Activated CD8-positive, alpha-beta memory T cell treated with anti-CD3 and anti-CD28 coated beads, Interleukin-2, amount 50 U/mL, for 48 hours (primary cell): ENCODE results near the gene ZNF638.
"Not testable (repeated sequence)": the region's sequence is repeated elsewhere in the genome, so short reads cannot be mapped to it uniquely, and the experiment has no call there.

Experiments used
- DNase-seq: peaks from one replicate; pipeline ENCODE4 v3.0.0-alpha.2; 2020

Gene ZNF638

DNA sequence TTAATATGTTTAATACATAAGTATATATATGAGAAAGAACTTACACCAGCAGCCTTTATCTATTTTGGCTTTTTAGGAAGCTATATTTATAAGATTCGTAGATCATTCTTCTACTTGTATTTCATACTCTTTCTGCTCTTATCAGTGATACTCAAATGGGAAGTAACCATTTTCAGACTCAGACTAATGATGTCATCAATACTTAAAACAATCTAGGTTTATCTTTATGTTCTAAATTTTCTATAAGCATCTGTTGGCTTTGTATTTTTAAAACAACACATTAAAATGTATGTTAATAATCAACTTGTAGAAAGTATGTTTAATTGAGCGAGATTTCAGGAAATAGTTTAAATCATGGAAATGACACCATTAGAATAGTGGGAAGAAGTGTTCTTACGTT lies 70.8 kb downstream of the ZNF638 start:
- no peak for DNase-seq

DNA sequence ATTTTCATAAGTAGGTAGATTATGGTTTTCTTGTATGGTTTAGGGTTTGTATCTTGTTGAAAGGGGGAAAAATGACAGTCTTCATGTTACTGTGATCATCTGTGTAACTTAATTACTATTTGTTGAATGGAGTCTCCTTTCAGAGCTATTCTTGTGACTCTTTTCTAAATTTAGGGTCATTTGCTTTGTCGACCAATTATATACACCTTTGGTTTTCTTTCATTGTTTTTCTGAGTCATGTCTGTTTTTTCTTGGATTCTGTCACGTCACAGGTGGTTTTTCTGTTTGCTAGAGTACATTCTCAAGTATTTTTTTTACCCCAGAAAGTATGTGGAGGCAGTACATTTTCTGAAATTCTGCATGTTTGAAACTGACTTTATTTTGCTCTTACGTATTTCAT lies 78.0 kb downstream of the ZNF638 start:
- DNase-seq, result no peak

DNA sequence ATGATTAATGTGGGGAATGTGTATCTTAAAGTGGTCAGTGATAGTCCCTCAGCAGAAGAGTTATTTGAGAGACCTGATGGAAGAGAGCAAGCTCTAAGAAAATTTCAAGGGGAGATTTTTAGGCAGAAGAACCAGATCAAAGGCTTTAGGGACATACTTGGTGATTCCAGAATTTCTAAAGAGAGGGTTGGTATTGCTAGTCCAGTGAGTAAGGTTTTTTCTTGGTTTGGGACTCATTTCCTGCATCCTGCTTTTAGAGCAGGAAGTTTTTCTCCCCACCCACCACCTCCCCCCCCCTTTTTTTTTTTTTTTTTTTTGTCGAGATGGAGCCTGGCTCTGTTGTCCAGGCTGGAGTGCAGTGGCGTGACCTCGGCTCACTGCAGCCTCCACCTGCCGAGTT lies 79.1 kb downstream of the ZNF638 start:
- no peak for DNase-seq

DNA sequence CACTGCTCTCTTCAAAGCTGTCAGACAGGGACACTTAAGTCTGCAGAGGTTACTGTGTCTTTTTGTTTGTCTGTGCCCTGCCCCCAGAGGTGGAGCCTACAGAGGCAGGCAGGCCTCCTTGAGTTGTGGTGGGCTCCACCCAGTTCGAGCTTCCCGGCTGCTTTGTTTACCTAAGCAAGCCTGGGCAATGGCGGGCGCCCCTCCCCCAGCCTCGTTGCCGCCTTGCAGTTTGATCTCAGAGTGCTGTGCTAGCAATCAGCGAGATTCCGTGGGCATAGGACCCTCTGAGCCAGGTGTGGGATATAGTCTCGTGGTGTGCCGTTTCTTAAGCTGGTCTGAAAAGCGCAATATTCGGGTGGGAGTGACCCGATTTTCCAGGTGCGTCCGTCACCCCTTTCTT lies 85.3 kb downstream of the ZNF638 start:
- DNase-seq, result not testable (repeated sequence)

DNA sequence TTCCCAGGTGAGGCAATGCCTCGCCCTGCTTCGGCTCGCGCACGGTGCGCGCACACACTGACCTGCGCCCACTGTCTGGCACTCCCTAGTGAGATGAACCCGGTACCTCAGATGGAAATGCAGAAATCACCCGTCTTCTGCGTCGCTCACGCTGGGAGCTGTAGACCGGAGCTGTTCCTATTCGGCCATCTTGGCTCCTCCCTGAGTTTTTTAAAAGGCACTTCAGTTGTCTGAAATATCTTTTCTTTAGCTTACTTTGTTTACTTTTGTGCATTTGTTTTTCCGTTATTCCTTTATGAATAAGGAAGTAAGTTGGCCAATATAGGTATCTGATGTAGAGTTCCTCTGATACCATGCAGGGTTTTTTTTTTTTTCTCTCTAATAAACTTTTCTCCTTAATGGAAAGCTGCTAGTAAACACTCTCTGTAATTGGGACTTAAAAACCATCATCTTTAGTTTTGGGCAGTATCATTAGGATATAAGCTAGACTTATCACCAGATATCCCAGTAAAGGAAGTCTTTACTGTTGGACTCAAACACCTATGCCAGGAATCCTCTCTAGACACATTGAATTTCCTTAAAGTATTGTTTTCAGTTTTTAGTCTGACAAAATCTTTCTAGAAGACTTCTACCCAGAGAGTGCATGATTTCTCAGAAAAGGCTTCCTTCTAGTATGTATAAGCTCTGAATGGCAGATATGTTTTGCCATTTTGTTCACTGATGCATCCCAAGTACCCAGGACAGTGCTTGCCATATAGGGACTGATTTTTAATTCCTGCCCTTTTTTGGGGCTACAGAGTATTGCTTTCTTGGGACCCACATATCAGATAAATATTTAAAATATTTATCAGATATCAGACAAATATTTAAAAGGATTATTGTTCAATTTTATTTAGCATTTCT lies 86.0 kb downstream of the ZNF638 start:
- DNase-seq, result no peak

DNA sequence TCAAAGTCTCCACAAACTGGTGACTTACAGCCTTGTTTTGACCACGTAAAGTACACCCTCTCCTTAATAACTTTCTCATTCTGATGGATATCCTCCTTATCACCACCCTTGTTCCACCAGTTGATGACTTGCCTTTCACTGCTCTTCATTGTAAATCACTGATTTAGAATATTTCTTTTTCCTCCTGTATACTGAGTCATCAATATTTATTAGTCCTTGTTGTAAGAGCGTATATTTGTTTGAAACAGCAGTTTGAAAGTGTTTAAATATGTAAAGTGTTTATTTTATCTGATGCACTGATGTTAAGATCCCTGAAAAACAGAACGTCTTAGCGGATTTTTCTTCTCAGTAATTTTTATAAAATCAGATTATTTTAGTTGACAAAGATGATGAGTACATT lies 87.6 kb downstream of the ZNF638 start:
- DNase-seq, result no peak

DNA sequence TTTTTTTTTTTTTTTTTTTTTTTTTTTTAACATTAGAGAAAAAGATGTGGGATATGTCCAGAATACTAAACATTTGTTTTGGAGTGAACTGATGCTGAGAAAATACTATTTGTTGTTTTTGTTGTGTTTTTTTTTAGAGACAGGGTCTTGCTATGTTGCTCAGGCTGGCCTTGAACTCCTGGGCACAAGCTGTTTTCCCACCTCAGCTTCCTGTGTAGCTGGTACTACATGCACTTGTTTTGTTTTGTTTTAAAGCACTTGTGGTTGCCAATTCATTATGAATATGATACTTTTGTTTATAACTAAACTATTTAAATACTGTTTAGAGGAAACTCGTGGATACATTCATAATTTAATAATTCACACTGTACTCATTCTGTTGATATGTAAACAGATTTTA lies 88.4 kb downstream of the ZNF638 start:
- no peak for DNase-seq

DNA sequence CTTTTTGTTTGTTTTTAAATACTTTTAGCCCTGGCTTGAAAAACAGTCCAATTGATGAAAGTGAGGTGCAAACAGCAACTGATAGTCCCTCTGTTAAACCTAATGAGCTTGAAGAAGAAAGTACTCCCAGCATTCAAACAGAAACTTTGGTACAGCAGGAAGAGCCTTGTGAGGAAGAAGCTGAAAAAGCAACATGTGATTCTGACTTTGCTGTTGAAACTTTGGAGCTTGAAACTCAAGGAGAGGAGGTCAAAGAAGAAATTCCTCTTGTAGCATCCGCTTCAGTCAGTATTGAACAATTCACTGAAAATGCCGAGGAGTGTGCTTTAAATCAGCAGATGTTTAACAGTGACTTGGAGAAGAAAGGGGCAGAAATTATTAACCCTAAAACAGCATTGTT lies 91.2 kb downstream of the ZNF638 start:
- no peak for DNase-seq

DNA sequence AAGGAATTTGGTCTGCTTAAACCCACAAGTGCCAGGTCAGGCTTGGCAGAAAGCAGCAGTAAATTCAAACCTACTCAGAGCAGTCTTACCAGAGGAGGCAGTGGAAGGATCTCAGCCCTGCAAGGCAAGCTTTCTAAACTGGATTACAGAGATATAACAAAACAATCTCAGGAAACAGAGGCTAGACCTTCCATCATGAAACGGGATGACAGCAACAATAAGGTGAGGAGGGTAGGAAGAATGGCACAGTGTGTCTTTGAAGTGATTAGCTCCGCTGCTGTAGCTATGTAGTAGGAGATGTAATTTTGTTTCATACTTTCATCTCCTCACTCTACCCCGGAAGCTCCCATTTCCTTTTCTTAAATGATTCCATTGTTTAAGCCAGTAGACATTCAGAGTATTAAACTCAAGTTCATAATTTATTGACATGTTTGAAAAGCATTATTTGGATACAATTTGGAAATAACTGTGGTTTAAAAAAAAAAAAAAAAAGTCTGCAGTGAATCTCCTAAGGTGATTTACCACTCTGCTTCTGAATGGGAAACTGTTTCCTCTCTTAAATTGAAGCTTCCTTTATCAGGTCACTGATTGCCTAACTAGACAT lies 92.3 kb downstream of the ZNF638 start:
- no peak for DNase-seq

DNA sequence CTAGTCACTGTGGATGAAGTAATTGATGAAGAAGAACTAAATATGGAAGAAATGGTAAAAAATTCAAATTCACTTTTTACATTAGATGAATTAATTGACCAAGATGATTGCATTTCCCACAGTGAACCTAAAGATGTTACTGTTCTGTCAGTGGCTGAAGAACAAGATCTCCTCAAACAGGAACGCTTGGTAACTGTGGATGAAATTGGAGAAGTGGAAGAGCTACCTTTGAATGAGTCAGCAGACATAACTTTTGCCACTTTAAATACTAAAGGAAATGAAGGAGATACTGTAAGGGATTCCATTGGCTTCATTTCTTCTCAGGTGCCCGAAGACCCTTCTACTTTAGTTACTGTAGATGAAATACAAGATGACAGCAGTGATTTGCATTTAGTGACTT lies 95.1 kb downstream of the ZNF638 start:
- DNase-seq, result no peak

DNA sequence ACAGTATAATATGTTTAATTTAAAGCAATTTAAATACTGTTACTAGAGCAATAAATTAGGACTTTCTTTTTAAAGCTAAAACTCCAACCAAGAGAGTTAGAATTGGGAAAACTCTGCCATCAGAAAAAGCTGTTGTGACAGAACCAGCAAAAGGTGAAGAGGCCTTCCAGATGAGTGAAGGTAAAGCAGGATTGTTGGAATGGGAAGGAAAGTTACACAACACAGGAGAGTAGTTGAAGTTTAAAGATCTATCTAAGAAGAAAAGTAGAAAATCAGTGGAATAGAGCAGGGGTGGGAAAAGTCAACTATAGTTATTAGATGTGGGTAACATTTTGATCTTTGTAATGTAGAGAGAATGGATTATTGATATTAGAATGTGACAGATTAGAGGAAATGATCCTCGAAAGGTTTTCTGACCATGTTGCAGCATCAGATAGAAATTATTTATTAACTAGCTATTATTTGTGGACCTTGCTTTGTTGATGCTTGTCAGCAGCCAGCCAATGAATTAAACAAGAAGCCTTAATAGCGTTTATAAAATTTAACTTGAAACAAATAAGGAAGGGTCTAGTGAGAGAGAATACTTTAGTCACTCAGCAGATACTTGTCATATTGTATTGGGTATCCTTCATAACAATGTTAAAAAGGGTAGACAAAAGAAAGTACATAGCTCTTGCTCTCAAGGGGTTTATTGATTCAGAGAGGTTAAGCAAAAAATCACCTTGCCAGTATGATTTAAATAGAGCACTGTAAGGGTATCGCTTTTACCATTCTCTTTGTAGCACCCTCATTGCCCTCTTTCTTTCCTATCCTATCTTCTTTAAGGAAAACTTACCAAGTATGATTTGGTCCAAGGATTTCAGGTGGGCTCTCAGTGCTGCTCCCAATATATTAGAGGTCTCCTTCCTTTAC lies 97.1 kb downstream of the ZNF638 start:
- DNase-seq, result no peak

DNA sequence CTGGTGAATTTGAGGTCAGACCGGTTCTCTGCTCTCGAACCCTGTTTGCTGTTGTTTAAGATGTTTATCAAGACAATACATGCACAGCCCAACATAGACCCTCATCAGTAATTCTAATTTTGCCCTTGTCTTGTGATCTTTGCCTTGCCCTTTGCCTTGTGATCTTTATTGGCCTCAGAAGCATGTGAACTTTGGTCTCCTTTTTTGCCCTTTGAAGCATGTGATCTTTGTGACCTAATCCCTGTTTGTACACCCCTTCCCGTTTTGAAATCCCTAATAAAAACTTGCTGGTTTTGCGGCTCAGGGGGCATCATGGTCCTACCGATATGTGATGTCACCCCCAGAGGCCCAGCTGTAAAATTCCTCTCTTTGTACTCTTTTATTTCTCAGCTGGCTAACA lies 113.6 kb downstream of the ZNF638 start:
- DNase-seq, result not testable (repeated sequence)

DNA sequence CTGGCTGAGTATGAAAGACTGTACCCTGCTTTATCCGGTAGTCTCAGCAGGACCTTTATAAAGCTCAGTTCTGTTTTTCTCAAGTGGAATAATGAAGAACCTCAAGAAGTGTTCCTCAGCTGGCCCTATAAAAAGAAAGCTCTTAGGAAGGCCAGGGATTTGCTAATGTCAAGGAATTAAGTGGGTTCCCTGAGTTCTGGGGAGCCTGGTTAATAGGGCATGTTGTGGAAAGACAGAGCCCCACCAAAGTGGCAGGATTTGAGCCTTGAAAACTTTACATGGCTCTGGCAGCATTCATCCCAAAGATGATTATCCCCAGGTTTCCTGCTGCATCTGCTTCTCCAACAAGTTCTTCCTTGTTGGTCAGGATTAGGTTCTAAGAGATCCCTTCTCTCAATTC lies 114.9 kb downstream of the ZNF638 start:
- no peak for DNase-seq

DNA sequence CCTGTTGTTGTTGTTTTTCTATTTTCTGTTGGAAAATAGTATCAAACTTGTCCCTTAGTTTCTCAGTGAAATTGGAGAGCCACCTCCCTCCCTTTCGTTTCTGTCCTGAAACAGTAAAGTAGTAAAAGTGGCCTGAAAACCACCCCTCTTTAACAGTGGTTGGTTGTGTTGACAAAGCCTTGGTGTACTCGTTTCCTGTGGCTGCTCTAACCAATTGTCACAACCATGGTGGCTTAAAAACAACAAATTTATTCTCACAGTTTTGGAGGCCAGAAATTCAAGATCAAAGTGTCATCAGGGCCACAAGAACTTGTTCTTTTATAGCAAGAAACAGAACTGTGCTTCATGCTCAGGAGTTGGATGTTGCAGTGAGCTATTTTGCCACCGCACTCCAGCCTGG lies 117.8 kb downstream of the ZNF638 start:
- DNase-seq, result no peak

DNA sequence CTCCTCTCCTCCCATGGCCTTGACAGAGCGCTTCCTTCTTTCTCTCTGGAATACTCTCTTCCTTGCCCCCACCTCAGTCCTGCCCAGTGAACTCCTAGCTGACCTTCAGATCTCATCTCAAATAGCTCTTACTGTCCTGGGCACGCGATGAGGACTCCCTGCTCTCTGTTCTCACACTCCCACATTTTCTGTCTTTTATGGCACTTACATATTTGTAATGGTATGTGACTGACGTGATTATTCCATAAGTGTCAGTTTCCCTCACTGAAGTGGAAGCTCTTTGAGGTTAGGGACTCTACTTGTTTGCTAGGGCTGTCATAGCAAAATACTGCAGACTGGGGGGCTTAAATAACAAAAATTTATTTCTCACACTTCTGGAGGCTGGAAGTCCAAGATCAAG lies 120.1 kb downstream of the ZNF638 start:
- no peak for DNase-seq

DNA sequence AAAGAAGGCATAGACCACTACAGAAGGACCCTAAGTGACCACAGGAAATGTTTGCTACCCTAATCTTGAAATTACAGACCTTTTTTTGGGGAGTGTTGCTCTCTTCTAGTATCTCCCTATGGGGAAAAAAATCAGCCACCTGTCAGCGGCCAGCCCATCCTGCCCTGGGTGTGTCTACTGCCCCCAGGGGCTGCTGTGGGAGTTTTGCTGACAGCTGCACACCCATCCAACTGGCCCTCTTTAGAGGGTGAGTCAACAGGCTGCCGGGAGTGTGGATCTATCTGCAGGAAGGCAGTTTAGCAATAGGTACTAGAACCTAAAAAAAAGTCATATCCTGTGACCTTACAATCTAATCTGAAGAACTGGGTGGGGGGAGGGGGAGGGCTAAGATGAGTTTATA lies 121.0 kb downstream of the ZNF638 start:
- DNase-seq, result no peak

DNA sequence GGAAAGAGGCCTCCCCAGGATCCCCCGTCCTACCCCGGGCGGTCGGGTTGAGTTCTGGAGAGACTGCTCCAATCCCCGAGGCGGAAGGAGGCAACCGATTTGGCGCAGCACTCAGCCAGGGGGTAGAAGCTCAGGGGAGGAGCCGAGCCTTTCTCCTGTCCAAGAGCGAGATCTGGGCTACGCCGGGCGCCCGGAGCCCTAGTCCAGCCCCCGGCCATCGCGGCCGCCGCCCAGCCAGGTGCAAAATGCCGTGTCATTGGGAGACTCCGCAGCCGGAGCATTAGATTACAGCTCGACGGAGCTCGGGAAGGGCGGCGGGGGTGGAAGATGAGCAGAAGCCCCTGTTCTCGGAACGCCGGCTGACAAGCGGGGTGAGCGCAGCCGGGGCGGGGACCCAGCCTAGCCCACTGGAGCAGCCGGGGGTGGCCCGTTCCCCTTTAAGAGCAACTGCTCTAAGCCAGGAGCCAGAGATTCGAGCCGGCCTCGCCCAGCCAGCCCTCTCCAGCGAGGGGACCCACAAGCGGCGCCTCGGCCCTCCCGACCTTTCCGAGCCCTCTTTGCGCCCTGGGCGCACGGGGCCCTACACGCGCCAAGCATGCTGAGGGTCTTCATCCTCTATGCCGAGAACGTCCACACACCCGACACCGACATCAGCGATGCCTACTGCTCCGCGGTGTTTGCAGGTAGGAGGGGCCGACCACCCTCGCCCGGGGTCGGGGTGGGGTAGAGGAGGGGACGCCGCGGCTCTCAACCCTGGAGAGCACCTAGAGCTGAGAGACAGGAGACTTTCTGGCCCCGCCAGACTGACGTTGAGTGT lies 122.0 kb downstream of the ZNF638 start, which contains the start of gene DYSF:
TSS of gene DYSF (plus strand) at position 158 of the 817 bp plus-strand sequence.
- no peak for DNase-seq

DNA sequence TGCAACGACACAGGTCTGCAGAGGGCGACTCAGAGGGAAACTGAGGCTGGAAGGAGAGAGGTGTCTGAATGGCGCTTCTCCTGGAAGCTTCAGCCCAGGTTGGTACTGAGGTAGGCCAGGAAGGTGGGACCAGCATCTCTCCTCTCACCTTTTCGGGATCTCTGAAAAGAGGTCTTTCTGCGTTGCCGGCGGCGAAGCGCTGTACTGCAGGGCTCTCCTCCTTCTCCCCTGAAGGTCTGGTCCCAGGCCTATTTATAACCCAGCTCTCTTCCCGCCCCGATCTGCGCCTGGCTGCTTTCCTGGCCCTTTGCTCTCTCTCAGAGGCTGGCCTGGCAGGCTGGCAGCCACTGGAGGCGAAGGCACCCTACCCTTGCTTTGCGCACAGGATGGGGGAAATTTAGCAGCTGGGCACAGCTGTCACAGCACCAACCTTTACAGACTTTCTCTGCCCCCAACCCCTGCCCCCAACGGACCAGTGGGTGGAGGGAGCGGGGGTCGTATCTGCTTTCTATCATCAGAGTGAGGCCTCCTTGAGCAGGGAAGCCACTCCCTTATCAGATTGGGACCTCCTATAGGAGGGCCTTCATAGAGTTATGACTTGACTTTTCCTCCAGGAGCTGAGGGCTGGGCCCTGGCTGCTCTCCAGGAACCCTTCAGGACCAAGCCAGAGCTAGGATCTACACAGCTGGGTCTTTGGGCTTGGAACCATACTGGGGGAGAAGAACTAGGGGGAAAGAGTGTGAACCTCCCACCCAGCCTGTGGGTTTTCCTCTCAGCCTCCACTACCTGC lies 122.8 kb downstream of the ZNF638 start:
- DNase-seq, result no peak

DNA sequence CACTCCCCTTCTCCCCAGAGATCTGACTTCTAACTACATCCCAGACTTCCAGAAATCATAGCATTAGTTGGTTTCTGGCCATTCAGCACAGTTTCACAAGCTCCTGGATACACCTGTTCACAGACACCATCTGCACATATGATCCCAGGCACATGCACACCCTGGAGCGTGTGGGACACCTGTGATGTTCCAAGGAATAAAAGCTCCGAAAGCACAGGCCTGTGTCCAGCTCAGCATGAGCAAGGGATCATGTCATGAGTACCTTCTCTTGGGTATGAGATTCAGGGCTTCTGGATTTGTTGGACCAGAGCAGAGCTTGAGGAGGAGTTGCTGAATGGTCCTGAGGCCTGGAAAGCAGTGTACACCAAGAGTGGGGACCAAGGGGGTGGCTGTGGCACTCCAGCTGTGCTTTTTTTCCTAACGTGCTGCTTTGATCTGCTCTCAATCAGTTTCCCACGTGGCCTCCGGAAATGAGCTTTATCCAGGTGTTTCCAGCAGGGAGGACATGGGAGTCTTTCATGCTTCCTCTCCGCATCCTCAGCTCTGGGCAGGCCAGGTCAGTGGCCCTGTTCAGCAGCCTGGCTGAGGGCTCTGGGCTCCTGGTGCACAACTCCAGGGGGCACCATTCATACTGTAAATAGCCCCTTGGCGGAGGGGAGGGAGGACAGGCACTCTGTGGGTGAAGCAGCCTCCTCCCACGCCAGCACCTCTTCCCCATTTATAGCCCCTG lies 123.6 kb downstream of the ZNF638 start:
- no peak for DNase-seq

DNA sequence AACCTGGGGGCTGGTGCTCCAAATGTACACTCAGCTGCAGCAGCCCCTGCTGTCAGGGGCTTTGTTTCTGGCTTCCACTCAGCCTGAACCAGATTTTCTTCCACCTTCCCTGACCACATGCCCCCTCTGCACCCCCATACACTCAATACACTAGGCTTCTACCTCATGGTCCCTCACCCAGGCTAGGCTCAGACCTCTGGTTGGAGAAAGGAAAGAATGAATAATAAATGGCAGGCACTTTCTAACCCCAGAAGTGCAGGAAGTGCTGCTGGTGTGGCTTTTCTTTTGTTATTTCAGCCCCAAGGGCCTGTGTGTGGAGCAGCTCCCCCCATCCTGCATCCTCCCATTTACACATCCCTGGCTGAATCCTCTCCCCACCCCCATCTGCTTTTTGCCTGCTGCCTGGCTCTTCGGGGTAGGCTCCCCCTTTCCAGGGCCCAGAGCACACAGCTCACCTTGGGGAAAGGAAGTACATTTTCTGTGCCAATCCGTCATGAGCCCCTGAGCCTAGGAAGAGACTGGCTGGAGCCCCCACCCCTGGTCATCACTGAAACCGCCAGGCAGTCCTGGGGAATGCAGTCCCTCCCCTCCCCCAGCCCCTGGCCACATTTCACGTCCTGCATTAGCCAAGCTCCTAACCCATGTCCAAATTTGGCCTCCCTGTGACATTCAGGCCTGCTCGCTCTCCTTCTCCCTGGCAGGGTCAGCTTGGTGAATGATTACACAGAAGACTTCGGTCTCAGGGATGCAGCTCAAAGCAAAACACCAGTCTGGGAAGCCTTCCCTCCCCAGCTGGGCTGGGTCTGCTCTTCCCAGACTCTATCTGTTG lies 124.4 kb downstream of the ZNF638 start:
- DNase-seq, result no peak
